Endothelial cell of umbilical vein (primary cell): ENCODE measurements around the gene MCM9. TPM values are rescaled to one million over a fixed set of nuclear protein-coding genes. Genes with fewer than 3 reads are reported as not detected.

Source experiments
- BruUV-seq: library from RNA; stranded (reverse); fragments of 400-500 nt; replicated peaks from 2 replicates; lab custom pipeline; 2021; lab: Mats Ljungman, UMichigan
- CTCF ChIA-PET: fragments of 300-600, 350-600 bp; sonication (Branson Sonifier 250); formaldehyde crosslinking; loops from one replicate; lab custom pipeline; 2021; ENCODE audit warnings: antibody characterized with exemption, inconsistent platforms; lab: Charles Lee
- POLR2A ChIA-PET: fragments of 300-600, 350-600 bp; sonication (Branson Sonifier 250); formaldehyde crosslinking; loops from one replicate; lab custom pipeline; 2021; ENCODE audit warnings: antibody characterized with exemption, inconsistent platforms; lab: Charles Lee
- DNase-seq: peaks from one replicate; pipeline ENCODE4 v3.0.0-alpha.2; 2011; ENCODE audit warnings: low read depth, low spot score
- FAIRE-seq: peaks from 2 replicates; lab custom pipeline; 2011; peaks lifted over from hg19 to GRCh38; lab: Jason Lieb, UNC
- H2AFZ ChIP-seq: 2 replicates; pipeline ENCODE4 v1.6.0; 2012; ENCODE audit warnings: low read depth, low read length, control low read depth, inconsistent platforms
- H3K27ac ChIP-seq: 2 replicates; pipeline ENCODE4 v1.5.1; 2011; ENCODE audit warnings: low read depth, mild to moderate bottlenecking, control low read depth, low read length, moderate library complexity; ENCODE audit not compliant: insufficient read depth
- H3K27me3 ChIP-seq, 2 experiments: 2 replicates each; pipeline versions ENCODE4 v1.6.0 to v1.6.1; 2011; ENCODE audit warnings: low read length in 2 of 2, mixed read lengths in 1 of 2; ENCODE audit not compliant: control insufficient read depth in 2 of 2, insufficient read depth in 2 of 2
- H3K36me3 ChIP-seq, 2 experiments: 2 replicates in 1 of 2; 3 replicates in 1 of 2; pipeline ENCODE4 v1.5.1; 2011; ENCODE audit warnings: low read length in 2 of 2, mild to moderate bottlenecking in 1 of 2, moderate library complexity in 1 of 2; ENCODE audit not compliant: control insufficient read depth in 2 of 2, insufficient read depth in 2 of 2; ENCODE audit errors: extremely low read depth in 1 of 2
- H3K4me1 ChIP-seq: 3 replicates; pipeline ENCODE4 v1.5.1; 2011; ENCODE audit warnings: mild to moderate bottlenecking, low read length; ENCODE audit not compliant: control insufficient read depth, insufficient read depth; ENCODE audit errors: extremely low read depth
- H3K4me2 ChIP-seq: 2 replicates; pipeline ENCODE4 v1.6.1; 2011; ENCODE audit warnings: low read length, control low read depth, mixed read lengths; ENCODE audit not compliant: insufficient read depth
- H3K4me3 ChIP-seq, 3 experiments: fragments of 200-600 bp in 1 of 3; sonication (generic), shearing (Covaris generic) in 1 of 3; replicated peaks in 1 of 3; 2 replicates each; pipeline ENCODE4 v1.5.1; 2011 to 2016; ENCODE audit warnings: control low read depth in 3 of 3, low read length in 3 of 3, mild to moderate bottlenecking in 2 of 3, inconsistent platforms in 1 of 3, low read depth in 1 of 3, moderate library complexity in 1 of 3; ENCODE audit not compliant: insufficient read depth in 1 of 3
- H3K79me2 ChIP-seq: 2 replicates; pipeline ENCODE4 v1.6.0; 2012; ENCODE audit warnings: low read length, inconsistent platforms; ENCODE audit not compliant: control insufficient read depth, insufficient read depth
- H3K9ac ChIP-seq: replicated peaks from 2 replicates; pipeline ENCODE3; 2011; ENCODE audit warnings: low read length, control low read depth; ENCODE audit not compliant: insufficient read depth; ENCODE audit errors: extremely low read depth
- H3K9me1 ChIP-seq: replicated peaks from 3 replicates; pipeline ENCODE4 v1.6.0; 2011; ENCODE audit warnings: mild to moderate bottlenecking, low read length; ENCODE audit not compliant: control insufficient read depth, insufficient read depth; ENCODE audit errors: extremely low read depth
- H3K9me3 ChIP-seq: replicated peaks from 2 replicates; pipeline ENCODE4 v1.5.1; 2012; ENCODE audit warnings: low read length, inconsistent platforms; ENCODE audit not compliant: control insufficient read depth, insufficient read depth
- H4K20me1 ChIP-seq: replicated peaks from 2 replicates; pipeline ENCODE3; 2011; ENCODE audit warnings: mild to moderate bottlenecking, low read length; ENCODE audit not compliant: control insufficient read depth, insufficient read depth; ENCODE audit errors: extremely low read depth
- EZH2 ChIP-seq: IDR thresholded peaks from 2 replicates; pipeline ENCODE4 v1.6.1; 2012; ENCODE audit warnings: borderline replicate concordance, low read depth, mild to moderate bottlenecking, moderate library complexity, low read length, inconsistent platforms; ENCODE audit not compliant: severe bottlenecking
- FOS ChIP-seq: IDR thresholded peaks from 2 replicates; pipeline ENCODE4 v1.6.1; 2011; ENCODE audit warnings: mild to moderate bottlenecking, low read length, moderate library complexity, borderline replicate concordance; ENCODE audit not compliant: insufficient read depth
- GATA2 ChIP-seq: IDR thresholded peaks from 2 replicates; pipeline ENCODE4 v1.7.0; 2011; ENCODE audit warnings: low read depth, mild to moderate bottlenecking, moderate library complexity, mixed read lengths, low read length; ENCODE audit not compliant: insufficient read length, insufficient read depth
- JUN ChIP-seq: IDR thresholded peaks from 2 replicates; pipeline ENCODE4 v1.6.1; 2011; ENCODE audit warnings: borderline replicate concordance, low read depth; ENCODE audit not compliant: insufficient read length, insufficient read depth
- MYC ChIP-seq: IDR thresholded peaks from one replicate; pipeline ENCODE4 v1.6.1; 2011; ENCODE audit warnings: mild to moderate bottlenecking, low read depth, low read length
- POLR2A ChIP-seq: IDR thresholded peaks from 2 replicates; pipeline ENCODE4 v1.6.1; 2012; ENCODE audit warnings: low read depth, mild to moderate bottlenecking, control low read depth, low read length
- POLR2AphosphoS5 ChIP-seq: IDR thresholded peaks from 2 replicates; pipeline ENCODE4 v1.6.1; 2012; ENCODE audit warnings: low read depth, mild to moderate bottlenecking, control low read depth, low read length, moderate library complexity; ENCODE audit not compliant: insufficient read depth
- dilution Hi-C: fragments of 300-500 bp; cut with MboI; formaldehyde crosslinking; loops from one replicate; pipeline ENCODE4 v1.15.0; 2019; ENCODE audit warnings: low sequenced_read_pairs; ENCODE audit not compliant: extremely low pct_ligation_motif_present
- intact Hi-C: fragments of 100-400 bp; cut with micrococcal nuclease; formaldehyde crosslinking; loops from one replicate; pipeline ENCODE4 v1.10.0; 2022
- polyA plus RNA-seq, 4 experiments: library from polyadenylated mRNA; depleted of rRNA in 3 of 4; stranded (reverse) in 3 of 4; unstranded in 1 of 4; fragments of >200 nt; gene quantifications; 2 replicates each; pipeline versions ENCODE4 v1.2.1 to v1.2.3, GENCODE V29; 2011 to 2012; ENCODE audit warnings: missing spikeins in 1 of 4
- total RNA-seq: library from RNA; stranded (reverse); gene quantifications from 2 replicates; pipeline ENCODE4 v1.2.3, GENCODE V29; 2021
- TF ChIP-seq, protein P1 (sequence below), 2 donors: IDR thresholded peaks; 1 replicate in 1 of 2; 2 replicates in 1 of 2; pipeline ENCODE4 v1.5.1; 2011; ENCODE audit warnings: low read length in 2 of 2, mild to moderate bottlenecking in 2 of 2, moderate library complexity in 2 of 2, control low read depth in 1 of 2, inconsistent platforms in 1 of 2, low read depth in 1 of 2; ENCODE audit not compliant: insufficient read depth in 1 of 2; ENCODE audit errors: extremely low read depth in 1 of 2
- TF ChIP-seq, protein P2 (sequence below): IDR thresholded peaks from 2 replicates; pipeline ENCODE4 v1.6.1; 2011; ENCODE audit not compliant: insufficient read depth, insufficient read length

MCM9 gene
- total and polyA plus RNA-seq, 2 donors (not counting 3 experiments of a cell fraction or from before 2014, with no cell fraction given): 2.0 to 14.1 TPM

DNA sequence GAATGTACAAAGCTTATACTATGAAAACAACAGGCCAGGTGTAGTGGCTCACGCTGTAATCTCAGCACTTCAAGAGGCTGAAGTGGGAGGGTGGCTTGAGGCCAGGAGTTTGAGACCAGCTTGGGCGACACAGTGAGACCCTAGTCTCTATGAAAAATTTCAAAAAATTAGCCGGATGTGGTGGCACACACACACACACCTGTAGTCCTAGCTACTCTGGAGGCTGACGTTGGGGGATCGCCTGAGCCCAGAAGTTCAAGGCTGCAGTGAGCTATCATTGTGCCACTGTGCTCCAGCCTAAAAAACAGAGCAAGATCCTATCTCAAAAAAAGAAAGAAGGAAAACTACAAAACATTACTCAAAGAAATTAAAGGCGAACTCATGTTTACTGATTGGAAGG lies 48.3 kb downstream of the MCM9 start:
- BruUV-seq: no TSS peak
- H4K20me1 ChIP-seq: no peaks in the 10 kb centered on the region
- no peak overlapping the region for H3K4me2 ChIP-seq
- H3K4me3 ChIP-seq: no peak overlapping the region
- H3K9me1 ChIP-seq: no peaks in the 10 kb centered on the region
- H3K27me3 ChIP-seq: no peaks in the 10 kb centered on the region
- POLR2A ChIA-PET: no interaction called here
- CTCF ChIA-PET: no interaction called here
- no peaks in the 10 kb centered on the region for H3K4me1 ChIP-seq
- H3K36me3 ChIP-seq: no peaks in the 10 kb centered on the region
- no peak overlapping the region for H2AFZ ChIP-seq
- dilution Hi-C loops: no loop called here
- no peak overlapping the region for H3K27ac ChIP-seq
- DNase-seq (no peak), FAIRE-seq (no peak)
- H3K9me3 ChIP-seq: no peaks in the 10 kb centered on the region
- TF ChIP-seq POLR2AphosphoS5 (no peak), GATA2 (no peak), POLR2A (no peak)
- peaks cover 17% of the 10 kb centered on the region for H3K79me2 ChIP-seq
- intact Hi-C loops: no loop called here
- H3K9ac ChIP-seq: no peak overlapping the region

DNA sequence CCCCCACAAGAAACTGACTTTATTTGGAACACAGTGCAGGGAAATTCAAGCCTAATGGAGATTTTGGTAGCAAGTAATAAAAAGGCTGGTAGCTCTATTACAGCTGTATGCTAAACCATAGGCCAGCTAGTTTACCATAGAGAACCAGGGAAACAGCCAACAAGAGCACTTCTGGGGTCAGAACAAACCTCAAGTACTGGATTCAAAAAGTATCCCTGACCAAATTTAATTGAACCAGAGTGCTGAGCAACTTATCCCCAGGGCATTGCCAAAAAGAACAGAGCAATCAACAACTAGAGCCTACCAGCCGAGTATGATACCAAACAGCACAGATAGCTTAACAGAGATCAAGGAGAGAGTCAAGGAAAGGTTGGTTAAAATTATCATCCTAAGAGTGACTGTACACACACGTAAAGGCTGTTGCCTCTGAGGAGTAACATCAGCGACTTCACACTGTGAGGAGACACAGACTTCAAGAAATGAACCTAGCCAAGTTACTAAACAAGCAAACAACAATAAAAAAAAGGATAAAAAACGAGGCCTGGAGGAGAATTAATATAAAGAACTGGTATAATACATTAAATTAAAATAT lies 52.5 kb downstream of the MCM9 start:
- Histone ChIP-seq H3K9me3 (no peaks in the 10 kb centered on the region), H3K9me1 (no peaks in the 10 kb centered on the region), H3K4me2 (no peak overlapping the region), H3K27ac (no peak overlapping the region), H3K9ac (no peak overlapping the region), H3K36me3 (no peaks in the 10 kb centered on the region), H4K20me1 (no peaks in the 10 kb centered on the region), H3K79me2 (peaks cover 12% of the 10 kb centered on the region), H3K27me3 (no peaks in the 10 kb centered on the region), H2AFZ (no peak overlapping the region), H3K4me1 (no peaks in the 10 kb centered on the region), H3K4me3 (no peak overlapping the region)
- no peak for TF ChIP-seq EZH2
- no peak for TF ChIP-seq MYC
- TF ChIP-seq, protein P1, sequence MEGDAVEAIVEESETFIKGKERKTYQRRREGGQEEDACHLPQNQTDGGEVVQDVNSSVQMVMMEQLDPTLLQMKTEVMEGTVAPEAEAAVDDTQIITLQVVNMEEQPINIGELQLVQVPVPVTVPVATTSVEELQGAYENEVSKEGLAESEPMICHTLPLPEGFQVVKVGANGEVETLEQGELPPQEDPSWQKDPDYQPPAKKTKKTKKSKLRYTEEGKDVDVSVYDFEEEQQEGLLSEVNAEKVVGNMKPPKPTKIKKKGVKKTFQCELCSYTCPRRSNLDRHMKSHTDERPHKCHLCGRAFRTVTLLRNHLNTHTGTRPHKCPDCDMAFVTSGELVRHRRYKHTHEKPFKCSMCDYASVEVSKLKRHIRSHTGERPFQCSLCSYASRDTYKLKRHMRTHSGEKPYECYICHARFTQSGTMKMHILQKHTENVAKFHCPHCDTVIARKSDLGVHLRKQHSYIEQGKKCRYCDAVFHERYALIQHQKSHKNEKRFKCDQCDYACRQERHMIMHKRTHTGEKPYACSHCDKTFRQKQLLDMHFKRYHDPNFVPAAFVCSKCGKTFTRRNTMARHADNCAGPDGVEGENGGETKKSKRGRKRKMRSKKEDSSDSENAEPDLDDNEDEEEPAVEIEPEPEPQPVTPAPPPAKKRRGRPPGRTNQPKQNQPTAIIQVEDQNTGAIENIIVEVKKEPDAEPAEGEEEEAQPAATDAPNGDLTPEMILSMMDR (IDR thresholded peaks at IDR 0.05; ENCODE audit: extremely low read depth in 1 of 2, insufficient read depth in 1 of 2, low read depth in 1 of 2, low read length in 2 of 2): no peak
- TF ChIP-seq GATA2: no peak
- TF ChIP-seq POLR2A: no peak
- TF ChIP-seq JUN: no peak
- TF ChIP-seq, protein P2, sequence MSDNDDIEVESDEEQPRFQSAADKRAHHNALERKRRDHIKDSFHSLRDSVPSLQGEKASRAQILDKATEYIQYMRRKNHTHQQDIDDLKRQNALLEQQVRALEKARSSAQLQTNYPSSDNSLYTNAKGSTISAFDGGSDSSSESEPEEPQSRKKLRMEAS: no peak
- no peak for TF ChIP-seq POLR2AphosphoS5
- no peak for TF ChIP-seq FOS
- CTCF ChIA-PET: interaction anchor here (1.1 to 1.6 kb wide), 3 partner anchors 9 to 173 kb away, joined by 3 read pairs; no protein-coding TSS in a partner anchor
- no peak for FAIRE-seq
- no peak for DNase-seq
- BruUV-seq: no TSS peak
- dilution Hi-C loops (no loop called here), intact Hi-C loops (loop anchor here (5.0 kb wide), 1 partner anchor 1490 kb away; no protein-coding TSS in a partner anchor)
- POLR2A ChIA-PET: no interaction called here
